BLaER1 treated with 17β-estradiol and CSF1 and Interleukin-3, amounts not matched to agents 10 nM and 100 nM (cell line): Measurements from ENCODE around the gene FILIP1L.

Source experiments
- H3K27ac ChIP-seq, 11 experiments: shearing (Covaris generic); formaldehyde crosslinking; 2 replicates each; pipeline ENCODE4 v1.8.1; 2022
- H3K27me3 ChIP-seq, 11 experiments: shearing (Covaris generic); formaldehyde crosslinking; 2 replicates each; pipeline ENCODE4 v1.8.1; 2022
- H3K36me3 ChIP-seq, 11 experiments: shearing (Covaris generic); formaldehyde crosslinking; 2 replicates each; pipeline ENCODE4 v1.8.1; 2022
- H3K4me1 ChIP-seq, 10 experiments: shearing (Covaris generic); formaldehyde crosslinking; 2 replicates each; pipeline ENCODE4 v1.8.1; 2022
- H3K4me2 ChIP-seq, 11 experiments: shearing (Covaris generic); formaldehyde crosslinking; 2 replicates each; pipeline ENCODE4 v1.8.1; 2022
- H3K4me3 ChIP-seq, 10 experiments: shearing (Covaris generic); formaldehyde crosslinking; 2 replicates each; pipeline ENCODE4 v1.8.1; 2022
- H3K9ac ChIP-seq, 11 experiments: shearing (Covaris generic); formaldehyde crosslinking; 2 replicates each; pipeline ENCODE4 v1.8.1; 2022
- H3K9me3 ChIP-seq, 11 experiments: shearing (Covaris generic); formaldehyde crosslinking; replicated peaks in 1 of 11; 2 replicates each; pipeline ENCODE4 v1.8.1; 2022
- H4K20me1 ChIP-seq, 11 experiments: shearing (Covaris generic); formaldehyde crosslinking; 2 replicates each; pipeline ENCODE4 v1.8.1; 2022
- Cebpa-rat ChIP-seq, 11 experiments: shearing (Covaris generic); IDR thresholded peaks; 2 replicates each; pipeline ENCODE4 v1.8.1; 2022

The FILIP1L gene

DNA sequence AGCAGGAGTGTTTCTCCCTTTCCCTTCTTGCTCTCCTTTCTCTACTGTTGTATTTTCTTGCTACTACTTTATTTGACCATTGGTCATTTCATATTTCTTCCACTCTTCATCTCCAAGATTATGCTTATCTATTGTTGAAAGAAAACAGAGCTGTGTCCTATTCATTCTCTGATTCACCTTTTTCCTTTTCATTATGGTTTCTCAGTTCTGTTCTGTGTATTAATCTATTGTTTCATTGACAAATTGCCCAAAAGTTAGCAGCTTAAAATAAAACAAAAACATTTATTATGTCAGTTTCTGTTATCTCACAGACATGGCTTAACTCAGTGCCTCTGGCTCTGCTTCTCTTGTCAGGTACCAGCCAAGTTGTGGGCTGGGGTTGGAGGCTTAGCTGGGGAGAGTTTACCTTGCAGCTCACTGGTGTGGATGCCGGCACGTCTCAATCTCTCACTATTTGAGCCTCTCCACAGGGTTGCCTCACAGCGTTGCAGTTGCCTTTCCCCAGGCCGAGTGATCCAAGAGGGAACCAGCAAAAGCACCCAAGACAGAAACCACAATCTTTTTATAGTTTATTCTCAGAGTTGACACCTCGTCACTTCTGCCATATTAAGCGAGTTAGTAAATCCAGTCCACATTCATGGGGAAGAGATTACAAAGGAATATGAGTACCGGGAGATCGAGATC, 36.9 kb upstream of the FILIP1L start:
- H3K27ac ChIP-seq, result no peak overlapping the region
- no peaks in the 10 kb centered on the region for H3K4me1 ChIP-seq
- no peak for TF ChIP-seq Cebpa-rat (IDR thresholded peaks at IDR 0.05)
- H3K9ac ChIP-seq, result no peak overlapping the region
- no peaks in the 10 kb centered on the region for H3K27me3 ChIP-seq
- no peak overlapping the region for H3K4me3 ChIP-seq
- H3K4me2 ChIP-seq, result no peak overlapping the region
- H3K36me3 ChIP-seq, result peaks cover 30 to 96% (median 78%) of the 10 kb centered on the region in 11 experiments
- no peaks in the 10 kb centered on the region for H4K20me1 ChIP-seq
- peaks cover 19 to 38% (median 28%) of the 10 kb centered on the region in 11 experiments for H3K9me3 ChIP-seq

DNA sequence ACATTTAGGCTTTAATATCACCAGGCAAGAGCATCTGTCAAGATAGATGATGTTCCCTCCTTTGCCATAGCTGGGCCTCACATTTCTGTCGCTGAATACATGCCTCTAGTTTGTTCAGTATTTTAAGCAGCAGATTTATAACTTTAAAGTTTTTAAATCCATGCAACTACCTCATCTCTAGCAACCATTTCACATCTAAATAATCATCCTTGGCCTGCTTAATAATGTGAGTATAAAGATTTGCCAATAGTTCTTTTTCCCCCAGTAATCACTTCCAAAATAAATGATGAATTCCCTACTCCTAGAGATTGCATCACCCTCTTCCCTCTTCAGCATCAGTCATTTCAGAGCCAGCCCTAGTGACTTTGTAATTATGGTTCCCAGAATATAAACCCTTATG, 36.2 kb upstream of the FILIP1L start:
- TF ChIP-seq Cebpa-rat (IDR thresholded peaks at IDR 0.05), result no peak
- H3K9me3 ChIP-seq, result peaks cover 12 to 31% (median 21%) of the 10 kb centered on the region in 11 experiments
- no peaks in the 10 kb centered on the region for H4K20me1 ChIP-seq
- H3K27me3 ChIP-seq, result no peaks in the 10 kb centered on the region
- H3K4me1 ChIP-seq, result no peaks in the 10 kb centered on the region
- H3K9ac ChIP-seq, result no peak overlapping the region
- no peak overlapping the region for H3K27ac ChIP-seq
- H3K36me3 ChIP-seq, result peaks cover 27 to 89% (median 71%) of the 10 kb centered on the region in 11 experiments
- no peak overlapping the region for H3K4me2 ChIP-seq
- no peak overlapping the region for H3K4me3 ChIP-seq

DNA sequence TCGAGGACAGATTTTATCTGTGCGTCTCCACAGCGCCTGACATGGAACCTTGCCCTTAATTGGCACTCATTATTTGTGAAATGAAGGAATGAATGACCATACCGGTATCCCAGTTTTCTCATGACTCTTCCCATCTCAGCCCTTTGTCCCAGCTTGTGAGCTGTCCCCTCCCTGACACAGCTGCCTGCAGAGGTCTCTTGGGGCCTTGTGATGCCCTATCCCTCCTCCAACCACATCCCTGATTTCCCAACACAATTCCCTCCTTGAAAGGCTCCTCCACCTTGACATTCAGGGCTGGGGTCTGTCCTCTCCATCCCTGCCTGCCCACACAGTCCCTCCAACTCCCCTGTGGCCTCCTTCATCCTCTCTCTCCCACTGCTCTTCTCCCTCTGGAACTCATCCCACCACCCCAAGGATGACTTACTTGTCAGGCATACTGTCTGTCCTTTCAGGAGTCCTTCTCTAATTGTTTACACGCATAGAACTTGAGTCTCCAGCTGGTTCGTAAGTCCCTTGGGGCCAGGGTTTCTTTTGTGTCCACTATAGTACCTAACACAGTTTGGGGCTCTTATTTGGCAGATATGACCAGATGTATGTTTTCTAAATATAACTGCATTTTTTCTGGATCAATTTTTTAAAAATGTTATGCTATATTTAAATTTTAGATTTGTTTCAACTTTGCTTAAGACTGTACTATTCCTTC, 35.6 kb upstream of the FILIP1L start:
- no peak overlapping the region for H3K9ac ChIP-seq

DNA sequence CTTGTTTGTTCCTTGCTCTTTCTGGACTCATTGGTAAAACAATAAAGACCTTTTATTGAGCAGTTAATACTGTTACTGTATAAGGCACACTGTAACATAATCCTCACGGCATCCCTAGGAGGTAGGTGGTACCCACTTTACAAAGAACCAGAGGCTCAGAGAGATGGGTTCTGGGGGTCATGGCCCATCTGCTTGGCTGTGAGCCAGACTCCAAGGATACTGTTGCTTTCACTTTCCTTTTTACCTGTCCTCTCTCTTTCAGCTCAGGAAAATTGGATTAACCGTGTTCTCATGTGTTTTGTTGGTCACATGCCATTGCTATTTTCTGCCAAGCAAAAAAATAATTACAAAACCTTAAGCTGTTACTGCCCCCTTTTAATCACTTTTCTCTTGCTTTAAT, 34.8 kb upstream of the FILIP1L start:
- no peak overlapping the region for H3K4me3 ChIP-seq
- H3K36me3 ChIP-seq, result peaks cover 18 to 75% (median 57%) of the 10 kb centered on the region in 11 experiments; a peak in 19 of 22 replicates
- peaks cover 0 to 5% (median 0%) of the 10 kb centered on the region in 10 experiments; a peak in 2 of 20 replicates for H3K4me1 ChIP-seq
- H3K4me2 ChIP-seq, result no peak overlapping the region
- no peak overlapping the region for H3K9ac ChIP-seq
- H3K9me3 ChIP-seq, result peaks cover 0 to 25% (median 11%) of the 10 kb centered on the region in 11 experiments; a peak in 19 of 22 replicates
- TF ChIP-seq Cebpa-rat (IDR thresholded peaks at IDR 0.05), result no peak
- no peaks in the 10 kb centered on the region for H3K27me3 ChIP-seq
- H3K27ac ChIP-seq, result no peak overlapping the region
- H4K20me1 ChIP-seq, result no peaks in the 10 kb centered on the region

More for the DNA sequence above, 35.6 kb upstream of the FILIP1L start:
- Histone ChIP-seq H3K4me3 (no peak overlapping the region), H3K36me3 (peaks cover 21 to 83% (median 65%) of the 10 kb centered on the region in 11 experiments; a peak in 21 of 22 replicates), H3K4me1 (no peaks in the 10 kb centered on the region), H3K27me3 (no peaks in the 10 kb centered on the region), H4K20me1 (no peaks in the 10 kb centered on the region), H3K9me3 (peaks cover 6 to 25% (median 15%) of the 10 kb centered on the region in 11 experiments; a peak in 21 of 22 replicates), H3K4me2 (no peak overlapping the region), H3K27ac (no peak overlapping the region)
- TF ChIP-seq Cebpa-rat (IDR thresholded peaks at IDR 0.05), result no peak

DNA sequence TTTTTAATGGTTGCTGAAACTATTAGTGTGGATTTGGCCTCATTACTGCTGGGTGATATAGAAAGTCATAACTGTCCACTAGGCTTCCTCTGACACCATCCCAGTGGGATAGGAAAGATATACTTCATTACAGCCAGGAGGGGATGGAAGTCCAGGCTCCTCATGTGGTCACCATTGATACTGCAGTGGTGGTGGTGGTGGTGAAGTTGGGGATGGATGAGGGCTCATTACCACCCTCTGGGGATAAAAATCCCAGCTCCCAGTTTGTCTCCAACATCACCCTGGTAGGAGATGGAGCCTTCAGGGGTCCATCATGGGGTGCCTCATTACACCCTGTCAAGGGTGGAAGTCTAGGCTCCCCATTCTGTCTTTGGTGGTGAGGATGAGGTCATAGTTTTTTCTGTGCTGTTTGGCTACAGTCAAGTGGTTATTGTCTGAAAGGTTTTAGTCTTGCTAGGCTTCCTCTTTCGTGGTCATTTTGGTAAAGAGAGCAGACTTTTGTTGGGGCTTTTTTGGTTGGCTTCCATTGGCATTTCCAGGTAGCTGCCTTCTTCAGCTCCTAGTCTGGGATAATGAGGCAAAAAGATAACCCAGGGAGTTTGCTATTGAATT, 30.1 kb upstream of the FILIP1L start:
- Histone ChIP-seq H3K9ac (no peak overlapping the region), H4K20me1 (no peaks in the 10 kb centered on the region), H3K4me2 (no peak overlapping the region; a peak in 1 of 22 replicates), H3K9me3 (peaks cover 14 to 41% (median 29%) of the 10 kb centered on the region in 11 experiments), H3K27ac (no peak overlapping the region), H3K36me3 (peaks cover 0 to 58% (median 30%) of the 10 kb centered on the region in 11 experiments; a peak in 19 of 22 replicates), H3K27me3 (no peaks in the 10 kb centered on the region), H3K4me3 (no peak overlapping the region), H3K4me1 (peaks cover 0 to 6% (median 0%) of the 10 kb centered on the region in 10 experiments; a peak in 2 of 20 replicates)
- no peak for TF ChIP-seq Cebpa-rat (IDR thresholded peaks at IDR 0.05)

DNA sequence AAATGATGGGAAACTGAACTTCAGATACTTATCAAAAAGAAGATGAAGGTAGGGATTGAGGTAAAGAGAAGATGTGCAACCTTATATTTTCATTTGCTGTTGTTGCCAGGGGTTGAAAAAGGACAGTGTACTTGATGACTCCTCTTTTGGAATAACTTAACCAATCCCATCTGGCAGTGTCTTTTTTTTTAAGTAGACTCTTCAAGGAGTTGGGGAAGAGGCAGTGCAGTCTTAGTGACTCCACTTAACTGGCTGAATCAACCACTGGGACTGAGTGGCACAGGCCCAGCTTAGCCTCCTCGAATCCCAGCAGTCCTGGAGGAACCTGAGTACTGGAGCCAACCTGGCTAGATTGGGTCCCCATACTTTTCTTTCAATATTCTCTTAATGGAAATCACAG, 27.3 kb upstream of the FILIP1L start:
- no peaks in the 10 kb centered on the region for H3K27me3 ChIP-seq
- H3K27ac ChIP-seq, result no peak overlapping the region
- peaks cover 0 to 6% (median 0%) of the 10 kb centered on the region in 10 experiments; a peak in 2 of 20 replicates for H3K4me1 ChIP-seq
- no peak overlapping the region for H3K9ac ChIP-seq
- TF ChIP-seq Cebpa-rat (IDR thresholded peaks at IDR 0.05), result no peak
- no peak overlapping the region for H3K4me2 ChIP-seq
- no peaks in the 10 kb centered on the region for H4K20me1 ChIP-seq
- H3K4me3 ChIP-seq, result no peak overlapping the region
- H3K36me3 ChIP-seq, result peaks cover 0 to 30% (median 10%) of the 10 kb centered on the region in 11 experiments; a peak in 14 of 22 replicates
- peaks cover 14 to 41% (median 29%) of the 10 kb centered on the region in 11 experiments for H3K9me3 ChIP-seq

DNA sequence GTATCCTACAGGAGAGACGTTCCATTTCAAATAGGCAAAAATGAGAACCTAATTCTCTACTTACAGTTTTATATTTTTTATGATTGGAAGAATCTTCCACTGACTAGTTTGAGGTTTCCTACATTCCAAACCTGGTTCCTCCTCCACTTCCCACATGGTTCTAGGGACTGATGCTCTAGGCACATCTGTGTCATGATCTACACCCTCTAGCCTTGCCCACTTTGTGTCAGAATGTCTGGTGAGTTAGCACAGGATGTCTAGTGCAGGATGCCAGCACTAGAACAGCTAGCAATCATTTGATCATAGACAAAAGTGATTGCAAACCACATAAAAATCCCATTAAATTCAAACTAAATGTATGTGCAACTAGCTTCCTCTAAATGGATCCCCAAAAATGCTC, 26.7 kb upstream of the FILIP1L start:
- H3K36me3 ChIP-seq, result peaks cover 0 to 30% (median 10%) of the 10 kb centered on the region in 11 experiments; a peak in 14 of 22 replicates
- no peak overlapping the region for H3K4me2 ChIP-seq
- no peaks in the 10 kb centered on the region for H4K20me1 ChIP-seq
- no peak overlapping the region for H3K4me3 ChIP-seq
- peaks cover 14 to 41% (median 29%) of the 10 kb centered on the region in 11 experiments for H3K9me3 ChIP-seq
- TF ChIP-seq Cebpa-rat (IDR thresholded peaks at IDR 0.05), result no peak
- no peaks in the 10 kb centered on the region for H3K27me3 ChIP-seq
- no peak overlapping the region for H3K9ac ChIP-seq
- H3K4me1 ChIP-seq, result peaks cover 0 to 6% (median 0%) of the 10 kb centered on the region in 10 experiments; a peak in 2 of 20 replicates
- H3K27ac ChIP-seq, result no peak overlapping the region

DNA sequence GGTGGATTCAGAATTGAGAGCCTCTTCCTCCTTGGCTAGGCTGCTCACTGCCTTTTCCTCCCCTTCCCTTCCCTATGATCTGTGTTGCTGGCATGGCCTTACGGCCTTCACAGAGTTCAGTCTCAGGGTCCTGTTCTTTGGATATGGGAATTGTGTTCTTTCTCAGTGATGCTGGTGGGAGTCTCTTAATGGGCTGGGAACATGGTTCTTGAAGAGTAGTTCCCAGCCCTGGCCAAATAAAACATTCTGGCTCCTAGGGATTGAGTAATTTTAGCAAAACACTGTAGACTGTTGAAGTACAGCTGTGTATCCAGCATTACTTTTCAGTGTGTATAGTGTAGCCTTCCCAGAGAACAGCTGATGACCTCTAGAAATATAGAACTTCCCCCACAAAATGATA, 22.6 kb upstream of the FILIP1L start:
- Histone ChIP-seq H3K4me3 (no peak overlapping the region), H3K9ac (no peak overlapping the region), H3K27me3 (no peaks in the 10 kb centered on the region), H4K20me1 (no peaks in the 10 kb centered on the region), H3K4me2 (no peak overlapping the region), H3K27ac (no peak overlapping the region), H3K9me3 (peaks cover 0 to 11% (median 4%) of the 10 kb centered on the region in 11 experiments; a peak in 11 of 22 replicates), H3K36me3 (peaks cover 0 to 12% (median 0%) of the 10 kb centered on the region in 11 experiments; a peak in 7 of 22 replicates), H3K4me1 (no peaks in the 10 kb centered on the region)
- TF ChIP-seq Cebpa-rat (IDR thresholded peaks at IDR 0.05), result no peak

DNA sequence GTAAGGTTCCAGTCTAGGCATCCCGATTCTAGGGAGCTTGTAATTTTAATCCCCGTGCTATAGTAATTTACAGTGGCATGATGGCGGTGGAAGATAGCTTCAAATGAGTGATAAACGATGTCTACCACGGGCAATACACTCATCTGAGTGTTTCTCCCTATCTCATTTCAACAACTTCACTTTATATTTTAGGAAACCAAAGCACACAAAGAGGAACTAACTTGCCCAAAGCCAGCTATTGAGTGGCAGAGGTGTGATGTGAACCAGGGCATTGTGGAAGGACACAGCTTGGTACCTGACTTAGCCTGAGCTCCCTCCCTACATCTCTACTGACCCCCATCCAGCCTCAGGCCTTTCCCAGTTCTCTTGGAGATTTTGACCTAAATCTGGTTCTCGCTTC, 16.9 kb upstream of the FILIP1L start:
- H3K9me3 ChIP-seq, result no peaks in the 10 kb centered on the region
- no peak overlapping the region for H3K27ac ChIP-seq
- H3K4me3 ChIP-seq, result no peak overlapping the region
- TF ChIP-seq Cebpa-rat (IDR thresholded peaks at IDR 0.05), result no peak
- H3K9ac ChIP-seq, result no peak overlapping the region
- H3K4me1 ChIP-seq, result no peaks in the 10 kb centered on the region
- no peak overlapping the region for H3K4me2 ChIP-seq
- no peaks in the 10 kb centered on the region for H4K20me1 ChIP-seq
- no peaks in the 10 kb centered on the region for H3K36me3 ChIP-seq
- H3K27me3 ChIP-seq, result no peaks in the 10 kb centered on the region
